ENCODE results near the gene YWHAE.
"Not testable (repeated sequence)": the region's sequence is repeated elsewhere in the genome, so short reads cannot be mapped to it uniquely, and the experiment has no call there.

Gene YWHAE

DNA sequence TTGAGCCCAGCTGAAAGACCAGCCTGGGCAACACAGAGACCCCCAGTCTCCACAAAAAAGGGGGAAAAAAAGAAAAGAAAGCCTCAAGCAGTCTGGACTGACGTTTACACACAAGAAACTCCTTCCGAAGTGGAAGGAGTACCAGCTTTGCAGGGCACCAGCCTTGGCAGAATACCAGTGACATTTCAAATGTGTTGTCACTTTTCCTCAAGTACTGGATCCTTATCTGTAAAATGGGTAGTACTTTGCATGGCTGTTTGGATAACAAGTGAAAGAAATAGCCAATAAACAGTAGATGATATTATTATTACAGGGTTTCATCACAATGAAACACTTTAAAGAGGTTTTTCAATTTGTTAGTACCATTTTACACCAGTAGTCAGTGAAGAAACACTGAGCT is 14.2 kb downstream of the YWHAE start:
- H3K4me3 ChIP-seq (ENCODE audit: low read depth, low read length), result no peak overlapping the region
- no peak for DNase-seq
- H3K27me3 ChIP-seq, result no peaks in the 10 kb centered on the region
- no peaks in the 10 kb centered on the region for H3K9me3 ChIP-seq
- TF ChIP-seq, protein P1, sequence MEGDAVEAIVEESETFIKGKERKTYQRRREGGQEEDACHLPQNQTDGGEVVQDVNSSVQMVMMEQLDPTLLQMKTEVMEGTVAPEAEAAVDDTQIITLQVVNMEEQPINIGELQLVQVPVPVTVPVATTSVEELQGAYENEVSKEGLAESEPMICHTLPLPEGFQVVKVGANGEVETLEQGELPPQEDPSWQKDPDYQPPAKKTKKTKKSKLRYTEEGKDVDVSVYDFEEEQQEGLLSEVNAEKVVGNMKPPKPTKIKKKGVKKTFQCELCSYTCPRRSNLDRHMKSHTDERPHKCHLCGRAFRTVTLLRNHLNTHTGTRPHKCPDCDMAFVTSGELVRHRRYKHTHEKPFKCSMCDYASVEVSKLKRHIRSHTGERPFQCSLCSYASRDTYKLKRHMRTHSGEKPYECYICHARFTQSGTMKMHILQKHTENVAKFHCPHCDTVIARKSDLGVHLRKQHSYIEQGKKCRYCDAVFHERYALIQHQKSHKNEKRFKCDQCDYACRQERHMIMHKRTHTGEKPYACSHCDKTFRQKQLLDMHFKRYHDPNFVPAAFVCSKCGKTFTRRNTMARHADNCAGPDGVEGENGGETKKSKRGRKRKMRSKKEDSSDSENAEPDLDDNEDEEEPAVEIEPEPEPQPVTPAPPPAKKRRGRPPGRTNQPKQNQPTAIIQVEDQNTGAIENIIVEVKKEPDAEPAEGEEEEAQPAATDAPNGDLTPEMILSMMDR (IDR thresholded peaks at IDR 0.05; ENCODE audit: low read depth, low read length), result no peak
- H3K36me3 ChIP-seq, result peaks cover 3% of the 10 kb centered on the region; the same call in 1 of the 2 replicates
- H3K4me1 ChIP-seq, result peaks cover 4% of the 10 kb centered on the region; the same call in 1 of the 2 replicates

DNA sequence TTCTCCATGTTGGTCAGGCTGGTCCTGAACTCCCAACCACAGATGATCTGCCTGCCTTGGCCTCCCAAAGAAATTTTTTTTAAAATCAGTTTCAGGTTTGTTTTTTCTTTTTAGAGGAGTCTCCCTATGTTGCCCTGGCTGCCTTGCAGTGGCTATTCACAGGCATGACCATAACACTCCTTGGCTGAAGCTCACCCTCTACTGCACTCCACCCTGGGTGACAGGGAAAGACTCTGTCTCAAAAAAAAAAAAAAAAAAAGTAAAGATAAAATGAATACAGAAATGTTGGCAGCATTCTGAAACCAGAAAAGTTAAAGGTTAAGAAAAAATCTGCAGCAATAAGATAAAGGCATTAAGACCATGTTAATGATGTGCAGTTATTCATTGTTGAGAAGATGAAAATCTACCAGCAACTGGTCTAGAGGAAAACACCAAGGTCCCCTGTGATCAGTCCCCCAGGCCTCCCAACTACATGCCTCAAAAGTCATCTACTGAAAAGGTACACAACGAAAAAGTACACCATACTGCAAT is 15.1 kb downstream of the YWHAE start:
- H3K4me3 ChIP-seq (ENCODE audit: low read depth, low read length), result no peak overlapping the region
- DNase-seq, result no peak
- H3K27me3 ChIP-seq, result no peaks in the 10 kb centered on the region
- TF ChIP-seq, protein P1 (IDR thresholded peaks at IDR 0.05; ENCODE audit: low read depth, low read length), result no peak
- peaks cover 3% of the 10 kb centered on the region; the same call in 1 of the 2 replicates for H3K36me3 ChIP-seq
- H3K4me1 ChIP-seq, result no peaks in the 10 kb centered on the region
- H3K9me3 ChIP-seq, result no peaks in the 10 kb centered on the region

DNA sequence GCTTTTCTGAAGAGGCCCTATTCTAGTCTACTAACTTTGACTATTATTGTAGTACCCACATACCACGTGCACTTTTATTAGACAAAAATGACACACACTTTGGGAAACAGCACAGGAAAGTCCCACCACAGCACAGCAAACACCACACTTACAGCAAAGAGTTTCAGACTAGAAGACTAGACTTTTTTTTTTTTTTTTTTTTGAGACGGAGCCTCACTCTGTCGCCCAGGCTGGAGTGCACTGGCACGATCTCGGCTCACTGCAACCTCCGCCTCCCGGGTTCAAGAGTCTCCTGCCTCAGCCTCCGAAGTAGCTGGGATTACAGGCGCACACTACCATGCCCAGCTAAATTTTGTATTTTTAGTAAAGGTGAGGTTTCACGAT is 20.1 kb downstream of the YWHAE start:
- H3K36me3 ChIP-seq, result 0 out of 2 replicates have a peak, but pooled peaks cover 3% of the 10 kb centered on the region
- TF ChIP-seq, protein P1 (IDR thresholded peaks at IDR 0.05; ENCODE audit: low read depth, low read length), result no peak
- H3K4me3 ChIP-seq (ENCODE audit: low read depth, low read length), result no peak overlapping the region
- no peak for DNase-seq
- no peaks in the 10 kb centered on the region for H3K4me1 ChIP-seq
- no peaks in the 10 kb centered on the region for H3K9me3 ChIP-seq
- no peaks in the 10 kb centered on the region for H3K27me3 ChIP-seq

DNA sequence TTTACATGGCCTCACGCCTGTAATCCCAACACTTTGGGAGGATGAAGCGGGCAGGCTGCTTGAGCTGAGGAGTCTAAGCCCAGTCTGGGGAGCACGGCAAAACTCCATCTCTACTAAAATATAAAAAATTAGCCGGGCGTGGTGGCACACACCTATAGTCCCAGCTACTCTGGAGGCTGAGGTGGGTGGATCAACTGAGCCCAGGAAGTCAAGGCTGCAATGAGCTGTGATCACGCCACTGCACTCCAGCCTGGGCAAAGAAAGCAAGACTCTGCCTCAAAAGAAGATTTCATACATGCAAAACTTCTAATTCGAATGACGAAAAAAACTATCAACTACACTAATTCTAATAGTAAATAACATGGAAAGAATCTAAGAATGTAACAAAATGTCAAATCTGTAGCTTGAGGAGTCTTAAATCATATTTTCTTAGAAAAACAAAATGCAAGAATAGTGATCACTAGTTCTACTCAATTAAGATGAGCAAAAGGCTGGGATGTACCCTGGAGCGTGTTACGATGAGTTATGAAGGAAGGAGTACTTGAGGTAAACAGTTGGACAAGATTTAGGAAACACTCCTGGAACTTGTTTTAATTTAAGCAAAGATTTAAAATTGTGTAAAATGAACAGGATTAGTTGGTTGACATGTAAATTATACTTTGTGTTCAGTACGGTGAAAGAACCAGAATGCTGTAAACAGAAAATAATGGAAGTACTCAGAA is 20.7 kb downstream of the YWHAE start:
- Histone ChIP-seq H3K36me3 (0 out of 2 replicates have a peak, but pooled peaks cover 3% of the 10 kb centered on the region), H3K4me1 (no peaks in the 10 kb centered on the region), H3K9me3 (no peaks in the 10 kb centered on the region), H3K4me3 (ENCODE audit: low read depth, low read length) (no peak overlapping the region), H3K27me3 (no peaks in the 10 kb centered on the region)
- DNase-seq, result no peak
- TF ChIP-seq, protein P1 (IDR thresholded peaks at IDR 0.05; ENCODE audit: low read depth, low read length), result no peak

DNA sequence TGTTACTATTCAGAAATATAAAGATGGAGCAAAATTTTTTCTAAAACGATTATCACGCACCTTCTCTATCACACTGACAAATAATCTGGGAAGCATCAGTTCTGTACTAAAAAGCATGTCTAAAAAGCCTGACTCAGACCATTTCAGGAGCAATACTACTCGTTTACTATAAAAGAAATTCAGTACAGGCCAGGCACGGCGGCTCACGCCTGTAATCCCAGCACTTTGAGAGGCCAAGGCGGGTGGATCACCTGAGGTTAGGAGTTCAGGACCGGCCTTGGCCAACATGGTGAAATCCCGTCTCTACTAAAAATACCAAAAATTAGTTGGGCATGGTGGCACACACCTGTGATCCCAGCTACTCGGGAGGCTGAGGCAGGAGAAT is 21.6 kb downstream of the YWHAE start:
- not testable (repeated sequence) for H3K4me3 ChIP-seq (ENCODE audit: low read depth, low read length); H3K27me3 ChIP-seq; DNase-seq; H3K4me1 ChIP-seq; H3K36me3 ChIP-seq; H3K9me3 ChIP-seq

DNA sequence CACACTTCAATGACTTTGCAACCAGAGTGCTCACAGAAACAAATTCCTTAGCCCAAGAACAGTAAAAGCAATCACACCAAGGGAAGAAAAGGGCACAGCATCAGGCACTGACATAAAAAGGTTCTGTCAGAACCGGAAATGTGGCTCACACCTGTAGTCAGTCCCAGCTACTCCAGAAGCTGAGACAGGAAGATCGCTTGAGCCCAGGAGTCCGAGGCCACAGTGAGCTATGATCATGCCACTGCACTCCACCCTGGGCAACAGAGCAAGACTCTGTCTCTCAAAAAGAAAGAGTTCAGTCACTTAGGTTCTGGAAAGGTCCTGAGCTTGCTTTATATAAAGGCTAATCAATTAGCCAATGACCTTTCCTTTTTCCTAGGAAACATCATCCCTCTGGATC is 22.7 kb downstream of the YWHAE start:
- no peaks in the 10 kb centered on the region for H3K36me3 ChIP-seq
- H3K4me3 ChIP-seq (ENCODE audit: low read depth, low read length), result no peak overlapping the region
- no peaks in the 10 kb centered on the region for H3K4me1 ChIP-seq
- H3K27me3 ChIP-seq, result no peaks in the 10 kb centered on the region
- H3K9me3 ChIP-seq, result no peaks in the 10 kb centered on the region
- TF ChIP-seq, protein P1 (IDR thresholded peaks at IDR 0.05; ENCODE audit: low read depth, low read length), result no peak
- no peak for DNase-seq

Data from BE2C (cell line).